Liver (tissue), 3 donors: Measurements from ENCODE around the gene NSDHL.

Experiments used
- EGR1 ChIP-seq, 2 donors: IDR thresholded peaks; 2 replicates each; pipeline ENCODE4 v1.6.1; 2016 to 2018; ENCODE audit warnings: antibody characterized with exemption in 2 of 2, low read depth in 2 of 2
- FOXA1 ChIP-seq: IDR thresholded peaks from 2 replicates; pipeline ENCODE4 v1.6.1; 2016; ENCODE audit warnings: antibody characterized with exemption
- GABPA ChIP-seq, 2 donors: IDR thresholded peaks in 1 of 2; conservative IDR thresholded peaks in 1 of 2; 2 replicates each; pipeline ENCODE4 v1.6.1; 2016; ENCODE audit warnings: antibody characterized with exemption in 2 of 2, mild to moderate bottlenecking in 1 of 2, moderate library complexity in 1 of 2
- JUND ChIP-seq, 2 donors: IDR thresholded peaks; 2 replicates each; pipeline ENCODE4 v1.6.1; 2016; ENCODE audit warnings: antibody characterized with exemption in 2 of 2
- RXRA ChIP-seq, 2 donors: IDR thresholded peaks; 2 replicates each; pipeline ENCODE4 v1.6.1; 2017 to 2018; ENCODE audit warnings: antibody characterized with exemption in 2 of 2, mild to moderate bottlenecking in 1 of 2
- SP1 ChIP-seq: IDR thresholded peaks from 2 replicates; pipeline ENCODE4 v1.6.1; 2018; ENCODE audit warnings: antibody characterized with exemption, mild to moderate bottlenecking
- TAF1 ChIP-seq: conservative IDR thresholded peaks from 2 replicates; pipeline ENCODE4 v1.6.1; 2016; ENCODE audit warnings: antibody characterized with exemption, mild to moderate bottlenecking
- TF ChIP-seq, protein P1 (sequence below): fragments of 150-350 bp; IDR thresholded peaks from 2 replicates; pipeline ENCODE4 v1.5.1; 2017; ENCODE audit warnings: improper control_type of control experiment, low read depth, low read length; ENCODE audit not compliant: missing input control
- donor health status: healthy.
- donor health status: healthy.

DNA sequence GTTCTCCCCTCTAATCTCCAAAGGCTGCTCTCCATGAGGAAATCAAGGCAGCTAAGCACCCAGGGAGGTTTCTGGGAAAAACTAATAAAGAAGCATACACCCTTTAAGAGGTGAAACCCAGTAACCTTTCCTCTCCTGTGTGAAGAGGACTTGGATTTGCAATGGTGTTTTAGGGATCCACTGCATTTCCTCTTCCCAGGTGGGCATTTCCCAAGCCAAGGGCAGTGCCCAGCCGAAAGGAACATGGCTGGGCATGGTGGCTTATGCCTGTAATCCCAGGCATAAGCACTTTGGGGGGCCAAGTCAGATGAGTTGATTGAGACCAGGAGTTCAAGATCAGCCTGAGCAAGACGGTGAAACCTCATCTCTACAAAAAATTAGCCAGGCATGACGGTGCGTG, 61.6 kb downstream of the NSDHL start:
- no peak for TF ChIP-seq TAF1
- TF ChIP-seq JUND (IDR thresholded peaks at IDR 0.05), result no peak
- TF ChIP-seq, protein P1, sequence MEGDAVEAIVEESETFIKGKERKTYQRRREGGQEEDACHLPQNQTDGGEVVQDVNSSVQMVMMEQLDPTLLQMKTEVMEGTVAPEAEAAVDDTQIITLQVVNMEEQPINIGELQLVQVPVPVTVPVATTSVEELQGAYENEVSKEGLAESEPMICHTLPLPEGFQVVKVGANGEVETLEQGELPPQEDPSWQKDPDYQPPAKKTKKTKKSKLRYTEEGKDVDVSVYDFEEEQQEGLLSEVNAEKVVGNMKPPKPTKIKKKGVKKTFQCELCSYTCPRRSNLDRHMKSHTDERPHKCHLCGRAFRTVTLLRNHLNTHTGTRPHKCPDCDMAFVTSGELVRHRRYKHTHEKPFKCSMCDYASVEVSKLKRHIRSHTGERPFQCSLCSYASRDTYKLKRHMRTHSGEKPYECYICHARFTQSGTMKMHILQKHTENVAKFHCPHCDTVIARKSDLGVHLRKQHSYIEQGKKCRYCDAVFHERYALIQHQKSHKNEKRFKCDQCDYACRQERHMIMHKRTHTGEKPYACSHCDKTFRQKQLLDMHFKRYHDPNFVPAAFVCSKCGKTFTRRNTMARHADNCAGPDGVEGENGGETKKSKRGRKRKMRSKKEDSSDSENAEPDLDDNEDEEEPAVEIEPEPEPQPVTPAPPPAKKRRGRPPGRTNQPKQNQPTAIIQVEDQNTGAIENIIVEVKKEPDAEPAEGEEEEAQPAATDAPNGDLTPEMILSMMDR, result no peak
- TF ChIP-seq EGR1 (IDR thresholded peaks at IDR 0.05; ENCODE audit: low read depth in 2 of 2), result no peak
- no peak for TF ChIP-seq FOXA1
- TF ChIP-seq SP1, result no peak
- TF ChIP-seq GABPA (IDR thresholded peaks at IDR 0.05 in 1 of 2, conservative IDR thresholded peaks at IDR 0.05 in 1 of 2), result no peak
- TF ChIP-seq RXRA (IDR thresholded peaks at IDR 0.05), result no peak
